ENCODE data around the gene CPNE7. TPM values are rescaled to one million over a fixed set of nuclear protein-coding genes. Genes with fewer than 3 reads are reported as not detected.

CPNE7 gene
- total and polyA plus RNA-seq, 10 of the 15 experiments (the other 5 are each of a cell fraction or from before 2014, with no cell fraction given), result 0.29 to 46.9 (median 17.5) TPM

GRCh38 chr16:89582614-89583196 is 7.1 kb downstream of the CPNE7 start:
- no peaks in the 10 kb centered on the region; the same call in 2 of the 3 replicates for H3K9me3 ChIP-seq (replicated peaks; ENCODE audit: control insufficient read depth, insufficient read depth, low read length)
- RAD21 ChIA-PET (ENCODE audit: unreplicated experiment), result no interaction called here
- CTCF ChIA-PET, result no interaction called here
- H4K20me1 ChIP-seq (ENCODE audit: control insufficient read depth, insufficient read depth), result no peaks in the 10 kb centered on the region
- BruUV-seq (replicated peaks), result no TSS peak
- H3K4me2 ChIP-seq (ENCODE audit: control insufficient read depth, insufficient read depth), result no peak overlapping the region
- POLR2A ChIA-PET, result no interaction called here
- no peak for TF ChIP-seq NFYB (IDR thresholded peaks at IDR 0.05; ENCODE audit: insufficient read depth, low read depth, low read length)
- TF ChIP-seq PRDM15 (CRISPR knock-in tag; IDR thresholded peaks at IDR 0.05), result no peak
- no peak for TF ChIP-seq PBX3 (IDR thresholded peaks at IDR 0.05; ENCODE audit: insufficient replicate concordance, low read depth, low read length)
- TF ChIP-seq LARP7 (IDR thresholded peaks at IDR 0.05), result no peak
- no peak for TF ChIP-seq ATF2 (IDR thresholded peaks at IDR 0.05; ENCODE audit: low read length)
- TF ChIP-seq EZH2 (IDR thresholded peaks at IDR 0.05; ENCODE audit: borderline replicate concordance, control insufficient read depth, low read depth, low read length), result no peak
- no peak for TF ChIP-seq E2F4 (IDR thresholded peaks at IDR 0.05; ENCODE audit: low read depth, low read length)
- no peak for TF ChIP-seq MEF2B (IDR thresholded peaks at IDR 0.05; ENCODE audit: partially characterized antibody, poor library complexity, severe bottlenecking)
- no peak for TF ChIP-seq RUNX3 (IDR thresholded peaks at IDR 0.05; ENCODE audit: low read length)
- TF ChIP-seq ZZZ3 (IDR thresholded peaks at IDR 0.05; ENCODE audit: control insufficient read depth, insufficient read length, low read depth), result no peak
- no peak for TF ChIP-seq RAD21 (IDR thresholded peaks at IDR 0.05; ENCODE audit: insufficient read depth, low read depth, low read length)
- no peaks in the 10 kb centered on the region for H3K27me3 ChIP-seq (replicated peaks in 1 of 2; ENCODE audit: control insufficient read depth in 2 of 2, insufficient read depth in 2 of 2, low read length in 1 of 2)
- SMC1A ChIA-PET (ENCODE audit: uncharacterized antibody, unreplicated experiment), result no interaction called here
- in situ Hi-C loops (cut with MboI) (no loop called here), intact Hi-C loops (cut with micrococcal nuclease; ENCODE audit: unreplicated experiment) (no loop called here)
- ATAC-seq (no peak), DNase-seq (ENCODE audit: low read depth, low spot score) (no peak), FAIRE-seq (no peak)
- no peaks in the 10 kb centered on the region for H3K36me3 ChIP-seq (ENCODE audit: control insufficient read depth in 2 of 2, insufficient read depth in 2 of 2, low read length in 1 of 2)
- H3K9ac ChIP-seq (ENCODE audit: control insufficient read depth, insufficient read depth, low read length), result no peak overlapping the region
- no peak overlapping the region for H3K27ac ChIP-seq (ENCODE audit: control insufficient read depth, insufficient read depth)
- no peak overlapping the region for H2AFZ ChIP-seq (ENCODE audit: control insufficient read depth, low read depth, low read length)
- H3K4me1 ChIP-seq (ENCODE audit: control insufficient read depth, insufficient read depth, low read length), result no peaks in the 10 kb centered on the region
- no peak overlapping the region for H3K4me3 ChIP-seq
- WGBS (ENCODE audit: insufficient coverage, insufficient replicate concordance, low lambda C conversion rate, missing lambda C conversion rate), result 77% methylated on average over 19 of the region's 19 CpGs
- H3K79me2 ChIP-seq (ENCODE audit: control insufficient read depth, insufficient read depth, low read length), result no peaks in the 10 kb centered on the region

All from GM12878 (cell line).